Trophoblast cell (in vitro differentiated cells and primary cell): ENCODE data around the gene RETREG1.

ENCODE experiments used
- DNase-seq, 2 donors: peaks; one replicate each; pipeline ENCODE4 v3.0.0-alpha.2; 2016
- H2AFZ ChIP-seq: 2 replicates; pipeline ENCODE4 v1.6.1; 2013; ENCODE audit warnings: low read length, moderate library complexity, mild to moderate bottlenecking; ENCODE audit not compliant: insufficient read depth, poor library complexity
- H2AK5ac ChIP-seq: 2 replicates; pipeline ENCODE4 v1.6.1; 2013; ENCODE audit warnings: mild to moderate bottlenecking, low read length
- H2BK120ac ChIP-seq: 2 replicates; pipeline ENCODE4 v1.6.1; 2013; ENCODE audit warnings: low read length, mild to moderate bottlenecking, moderate library complexity; ENCODE audit not compliant: insufficient read depth, poor library complexity
- H2BK12ac ChIP-seq: 2 replicates; pipeline ENCODE4 v1.6.1; 2013; ENCODE audit warnings: mild to moderate bottlenecking, low read length, moderate library complexity
- H2BK5ac ChIP-seq: 2 replicates; pipeline ENCODE4 v1.6.1; 2013; ENCODE audit warnings: low read length, low read depth, moderate library complexity, mild to moderate bottlenecking; ENCODE audit not compliant: poor library complexity
- H3K14ac ChIP-seq: 2 replicates; pipeline ENCODE4 v1.6.1; 2013; ENCODE audit warnings: mild to moderate bottlenecking, low read length
- H3K18ac ChIP-seq: 2 replicates; pipeline ENCODE4 v1.6.1; 2013; ENCODE audit warnings: mild to moderate bottlenecking, low read length
- H3K23ac ChIP-seq: 2 replicates; pipeline ENCODE4 v1.6.1; 2013; ENCODE audit warnings: low read length
- H3K27ac ChIP-seq: 2 replicates; pipeline ENCODE4 v1.5.1; 2013; ENCODE audit warnings: low read depth, mild to moderate bottlenecking, inconsistent platforms, low read length, moderate library complexity
- H3K27me3 ChIP-seq: 2 replicates; pipeline ENCODE4 v1.6.1; 2013; ENCODE audit warnings: inconsistent platforms, mild to moderate bottlenecking, low read length, moderate library complexity; ENCODE audit not compliant: insufficient read depth
- H3K36me3 ChIP-seq, 2 experiments: 1 replicate in 1 of 2; 2 replicates in 1 of 2; pipeline ENCODE4 v1.6.1; 2013; ENCODE audit warnings: low read length in 2 of 2, mild to moderate bottlenecking in 2 of 2, moderate library complexity in 1 of 2; ENCODE audit not compliant: insufficient read depth in 2 of 2, control insufficient read depth in 1 of 2
- H3K4ac ChIP-seq: 2 replicates; pipeline ENCODE4 v1.6.1; 2013; ENCODE audit warnings: low read depth, mild to moderate bottlenecking, low read length, moderate library complexity
- H3K4me1 ChIP-seq, 2 experiments: 1 replicate in 1 of 2; 2 replicates in 1 of 2; pipeline ENCODE4 v1.6.1; 2013; ENCODE audit warnings: low read length in 2 of 2, mild to moderate bottlenecking in 2 of 2, moderate library complexity in 1 of 2; ENCODE audit not compliant: insufficient read depth in 2 of 2, control insufficient read depth in 1 of 2
- H3K4me2 ChIP-seq: 2 replicates; pipeline ENCODE4 v1.6.1; 2013; ENCODE audit warnings: inconsistent platforms, mild to moderate bottlenecking, low read length, moderate library complexity
- H3K4me3 ChIP-seq: 2 replicates; pipeline ENCODE4 v1.5.1; 2013; ENCODE audit warnings: mild to moderate bottlenecking, low read depth, low read length, inconsistent platforms
- H3K79me1 ChIP-seq: one replicate; pipeline ENCODE4 v1.6.1; 2013; ENCODE audit warnings: low read length
- H3K79me2 ChIP-seq: 2 replicates; pipeline ENCODE4 v1.6.1; 2013; ENCODE audit warnings: low read length, mild to moderate bottlenecking; ENCODE audit not compliant: control insufficient read depth, insufficient read depth, poor library complexity
- H3K9ac ChIP-seq: 2 replicates; pipeline ENCODE4 v1.6.1; 2013; ENCODE audit warnings: mild to moderate bottlenecking, low read length
- H3K9me3 ChIP-seq: 2 replicates; pipeline ENCODE4 v1.6.1; 2013; ENCODE audit warnings: low read depth, mild to moderate bottlenecking, control low read depth, inconsistent platforms, low read length; ENCODE audit not compliant: insufficient read depth
- H4K12ac ChIP-seq: 2 replicates; pipeline ENCODE4 v1.6.1; 2013; ENCODE audit warnings: low read depth, mild to moderate bottlenecking, low read length, moderate library complexity
- H4K8ac ChIP-seq: 2 replicates; pipeline ENCODE4 v1.6.1; 2013; ENCODE audit warnings: low read depth, mild to moderate bottlenecking, low read length, moderate library complexity
- H4K91ac ChIP-seq: one replicate; pipeline ENCODE4 v1.6.1; 2013; ENCODE audit warnings: low read depth, mild to moderate bottlenecking, low read length, moderate library complexity
- WGBS: extraction: QIAGEN DNeasy Blood & Tissue Kit; methylation state at CpG from one replicate; pipeline ENCODE4 v1.1.7; 2013; ENCODE audit warnings: missing lambda C conversion rate; ENCODE audit not compliant: insufficient read length, insufficient coverage; ENCODE audit errors: extremely low coverage; 5-methylcytosine and 5-hydroxymethylcytosine counted together

Gene RETREG1

GRCh38 chr5:16561660-16562059 lies 55.1 kb downstream of the RETREG1 start:
- Histone ChIP-seq H3K4me3 (no peak overlapping the region), H3K27ac (no peak overlapping the region), H3K23ac (no peak overlapping the region), H4K8ac (no peak overlapping the region), H3K4me2 (no peak overlapping the region), H4K91ac (no peak overlapping the region), H3K4me1 (no peaks in the 10 kb centered on the region), H2AK5ac (no peak overlapping the region), H3K36me3 (no peaks in the 10 kb centered on the region), H2BK12ac (no peak overlapping the region), H2BK120ac (no peak overlapping the region), H2BK5ac (no peak overlapping the region), H3K79me2 (no peaks in the 10 kb centered on the region), H2AFZ (no peak overlapping the region), H4K12ac (no peak overlapping the region), H3K27me3 (no peaks in the 10 kb centered on the region), H3K18ac (no peak overlapping the region), H3K79me1 (no peaks in the 10 kb centered on the region), H3K4ac (no peak overlapping the region), H3K14ac (no peak overlapping the region), H3K9ac (no peak overlapping the region), H3K9me3 (no peaks in the 10 kb centered on the region)
- no peak for DNase-seq
- WGBS, result no CpG with 5 or more reads among the region's 3 CpGs

DNA sequence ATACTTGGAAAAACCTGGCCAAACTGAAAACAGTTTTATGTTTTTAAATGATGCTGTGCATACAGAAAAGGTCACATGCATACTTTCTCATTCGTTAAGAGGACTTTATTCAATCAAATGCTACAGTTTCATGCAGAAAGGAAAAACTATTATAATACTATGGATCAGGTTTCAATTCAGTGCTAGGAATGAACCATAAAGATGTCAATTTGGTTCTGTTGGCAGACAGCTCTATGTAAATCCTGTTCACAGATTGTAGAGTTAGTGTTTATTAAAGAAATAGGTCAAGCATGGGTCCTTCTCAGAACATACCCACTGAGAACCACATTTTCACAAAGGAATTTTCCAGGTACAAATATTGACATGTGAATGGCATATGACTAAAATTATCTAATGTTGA lies 57.1 kb downstream of the RETREG1 start:
- H4K8ac ChIP-seq, result no peak overlapping the region
- no peak overlapping the region for H2BK120ac ChIP-seq
- H4K91ac ChIP-seq, result no peak overlapping the region
- H3K4ac ChIP-seq, result no peak overlapping the region
- no peaks in the 10 kb centered on the region for H3K27me3 ChIP-seq
- no peak overlapping the region for H3K4me3 ChIP-seq
- no peaks in the 10 kb centered on the region for H3K79me1 ChIP-seq
- no peaks in the 10 kb centered on the region for H3K4me1 ChIP-seq
- H3K79me2 ChIP-seq, result no peaks in the 10 kb centered on the region
- no peak overlapping the region for H4K12ac ChIP-seq
- H3K27ac ChIP-seq, result no peak overlapping the region
- H2BK12ac ChIP-seq, result no peak overlapping the region
- H3K9ac ChIP-seq, result no peak overlapping the region
- WGBS, result no CpG with 5 or more reads among the region's 1 CpG
- DNase-seq, result no peak
- no peak overlapping the region for H2BK5ac ChIP-seq
- H2AK5ac ChIP-seq, result no peak overlapping the region
- no peaks in the 10 kb centered on the region for H3K9me3 ChIP-seq
- H2AFZ ChIP-seq, result no peak overlapping the region
- no peak overlapping the region for H3K18ac ChIP-seq
- H3K14ac ChIP-seq, result no peak overlapping the region
- H3K36me3 ChIP-seq, result no peaks in the 10 kb centered on the region
- H3K4me2 ChIP-seq, result no peak overlapping the region
- no peak overlapping the region for H3K23ac ChIP-seq

GRCh38 chr5:16558984-16559629 lies 57.7 kb downstream of the RETREG1 start:
- Histone ChIP-seq H4K12ac (no peak overlapping the region), H3K4me3 (no peak overlapping the region), H3K9me3 (no peaks in the 10 kb centered on the region), H3K79me2 (no peaks in the 10 kb centered on the region), H3K4ac (no peak overlapping the region), H2BK5ac (no peak overlapping the region), H3K9ac (no peak overlapping the region), H3K23ac (no peak overlapping the region), H4K8ac (no peak overlapping the region), H2BK12ac (no peak overlapping the region), H3K27ac (no peak overlapping the region), H3K27me3 (no peaks in the 10 kb centered on the region), H2AK5ac (no peak overlapping the region), H3K36me3 (no peaks in the 10 kb centered on the region), H4K91ac (no peak overlapping the region), H3K4me1 (no peaks in the 10 kb centered on the region), H3K14ac (no peak overlapping the region), H3K4me2 (no peak overlapping the region), H3K79me1 (no peaks in the 10 kb centered on the region), H3K18ac (no peak overlapping the region), H2AFZ (no peak overlapping the region), H2BK120ac (no peak overlapping the region)
- WGBS, result no CpG with 5 or more reads among the region's 5 CpGs
- DNase-seq, result peak in 1 of 2 donors; percentile 34

- H3K9ac ChIP-seq, result no peak overlapping the region
- H3K23ac ChIP-seq, result no peak overlapping the region
- no peaks in the 10 kb centered on the region for H3K36me3 ChIP-seq
- H3K9me3 ChIP-seq, result no peaks in the 10 kb centered on the region
- WGBS, result no CpG with 5 or more reads among the region's 4 CpGs
- no peak overlapping the region for H2BK5ac ChIP-seq
- no peaks in the 10 kb centered on the region for H3K27me3 ChIP-seq
- H2BK120ac ChIP-seq, result no peak overlapping the region
- no peak overlapping the region for H3K4ac ChIP-seq
- no peak overlapping the region for H2AK5ac ChIP-seq
- no peaks in the 10 kb centered on the region for H3K4me1 ChIP-seq
- no peak overlapping the region for H3K18ac ChIP-seq
- no peak overlapping the region for H3K4me3 ChIP-seq
- H4K12ac ChIP-seq, result no peak overlapping the region
- no peak overlapping the region for H3K4me2 ChIP-seq
- no peak overlapping the region for H3K27ac ChIP-seq
- H3K79me2 ChIP-seq, result no peaks in the 10 kb centered on the region
- H2BK12ac ChIP-seq, result no peak overlapping the region
- no peak for DNase-seq
- no peak overlapping the region for H4K91ac ChIP-seq
- no peaks in the 10 kb centered on the region for H3K79me1 ChIP-seq
- H3K14ac ChIP-seq, result no peak overlapping the region
- H2AFZ ChIP-seq, result no peak overlapping the region
- H4K8ac ChIP-seq, result no peak overlapping the region
Observed at GRCh38 chr5:16557477-16557876, 59.3 kb downstream of the RETREG1 start.
